ENCODE data around the gene TOR4A.
"Not testable (repeated sequence)": the region's sequence is repeated elsewhere in the genome, so short reads cannot be mapped to it uniquely, and the experiment has no call there.

The TOR4A gene

GRCh38 chr9:137320555-137321384 lies 43.2 kb downstream of the TOR4A start:
- no peak for DNase-seq

DNA sequence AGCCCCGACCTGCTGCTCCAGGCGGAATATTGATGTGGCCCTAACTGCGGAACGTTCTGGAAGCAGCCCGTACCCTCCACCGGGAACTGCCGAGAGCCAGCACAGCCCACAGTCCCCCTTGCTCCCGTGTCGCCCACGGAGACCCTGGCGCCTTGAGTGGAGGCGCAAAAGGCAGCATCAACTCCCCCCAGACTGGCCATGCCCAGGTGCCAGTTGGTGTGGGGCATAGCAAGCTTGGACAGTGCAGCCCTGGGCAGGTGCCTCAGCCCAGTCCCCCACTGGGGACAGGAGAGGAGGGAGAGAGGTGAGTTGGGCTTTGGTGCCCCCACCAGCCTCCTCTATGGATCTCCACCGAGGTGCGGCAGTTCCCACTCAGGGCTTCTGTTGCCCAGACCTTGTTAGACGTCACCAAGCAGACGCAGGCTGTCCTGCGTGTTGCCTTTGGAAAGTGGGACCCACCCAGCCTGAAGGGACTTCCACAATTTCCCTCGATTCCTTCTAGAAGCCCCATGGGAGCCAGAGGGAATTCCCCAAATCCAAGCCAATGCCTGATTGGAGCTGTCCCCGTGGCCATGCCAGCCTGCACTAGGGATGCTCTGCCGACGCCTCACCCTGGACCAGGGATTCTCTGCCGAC lies 44.3 kb downstream of the TOR4A start:
- no peak for DNase-seq

- no peak for DNase-seq
Observed at GRCh38 chr9:137323531-137324331, 46.2 kb downstream of the TOR4A start.

- DNase-seq, result no peak
Observed at GRCh38 chr9:137325124-137325523, 47.6 kb downstream of the TOR4A start.

DNA sequence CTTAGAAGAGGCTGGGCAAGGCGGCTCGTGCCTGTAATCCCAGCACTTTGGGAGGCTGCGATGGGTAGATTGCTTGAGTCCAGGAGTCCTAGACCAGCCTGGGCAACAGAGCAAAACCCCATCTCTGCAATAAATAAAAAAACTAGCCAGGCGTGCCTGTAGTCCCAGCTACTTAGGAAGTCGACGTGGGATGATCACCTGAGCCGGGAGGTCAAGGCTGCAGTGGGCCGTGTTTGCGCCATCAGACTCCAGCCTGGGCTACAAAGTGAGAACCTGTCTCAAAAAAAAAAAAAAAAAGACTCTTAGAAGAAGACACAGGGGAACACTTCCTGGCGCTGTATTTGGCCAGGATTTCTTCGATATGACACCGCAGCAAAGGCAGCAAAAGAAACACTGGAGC lies 48.3 kb downstream of the TOR4A start:
- no peak for DNase-seq

GRCh38 chr9:137326445-137327065 lies 49.0 kb downstream of the TOR4A start:
- no peak for DNase-seq

GRCh38 chr9:137327641-137328550 lies 50.4 kb downstream of the TOR4A start:
- not testable (repeated sequence) for DNase-seq

DNA sequence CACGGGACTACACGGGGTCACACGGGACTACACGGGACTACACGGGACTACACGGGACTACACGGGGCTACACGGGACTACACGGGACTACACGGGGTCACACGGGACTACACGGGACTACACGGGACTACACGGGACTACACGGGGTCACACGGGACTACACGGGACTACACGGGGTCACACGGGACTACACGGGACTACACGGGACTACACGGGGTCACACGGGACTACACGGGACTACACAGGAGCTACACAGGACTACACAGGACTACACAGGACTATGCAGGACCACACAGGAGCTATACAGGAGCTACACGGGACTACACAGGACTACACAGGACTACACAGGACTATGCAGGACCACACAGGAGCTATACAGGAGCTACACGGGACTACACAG lies 52.1 kb downstream of the TOR4A start:
- not testable (repeated sequence) for DNase-seq

GRCh38 chr9:137330689-137331088 lies 53.2 kb downstream of the TOR4A start:
- DNase-seq, result no peak

DNA sequence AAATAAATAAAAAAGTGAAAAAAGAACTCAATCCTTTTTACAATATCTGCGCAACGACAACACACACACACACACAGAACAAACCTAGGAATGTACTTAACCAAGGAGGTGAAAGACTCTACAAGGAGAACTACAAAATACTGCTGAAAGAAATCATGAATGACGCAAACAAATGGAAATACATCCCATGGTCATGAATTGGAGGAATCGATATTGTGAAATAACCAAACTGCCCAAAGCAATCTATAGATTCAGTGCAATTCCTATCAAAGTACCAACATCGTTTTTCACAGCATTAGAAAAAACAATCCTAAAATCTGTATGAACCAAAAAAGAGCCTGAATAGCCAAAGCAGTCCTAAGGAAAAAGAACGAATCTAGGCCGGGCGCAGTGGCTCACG lies 54.4 kb downstream of the TOR4A start:
- no peak for DNase-seq
